Karpas-422 (cell line): ENCODE results near the gene MAP3K19. TPM values are rescaled to one million over a fixed set of nuclear protein-coding genes. Genes with fewer than 3 reads are reported as not detected.
"Not testable (repeated sequence)": the region's sequence is repeated elsewhere in the genome, so short reads cannot be mapped to it uniquely, and the experiment has no call there.

Experiments used
- DNase-seq: peaks from one replicate; pipeline ENCODE4 v3.0.0-alpha.2; 2015
- H2AFZ ChIP-seq: fragments of 200-600 bp; sonication (generic); 2 replicates; pipeline ENCODE4 v1.6.1; 2014; ENCODE audit warnings: antibody characterized with exemption, low read length, mixed read lengths
- H3K27ac ChIP-seq: fragments of 200-600 bp; sonication (generic); 2 replicates; pipeline ENCODE4 v1.5.1; 2014; ENCODE audit warnings: mild to moderate bottlenecking, low read length, moderate library complexity
- H3K27me3 ChIP-seq: fragments of 200-600 bp; sonication (generic); 2 replicates; pipeline ENCODE4 v1.6.1; 2014; ENCODE audit warnings: low read length, mixed read lengths
- H3K36me3 ChIP-seq: fragments of 200-600 bp; sonication (generic); 2 replicates; pipeline ENCODE4 v1.6.1; 2014; ENCODE audit warnings: low read length, mixed read lengths; ENCODE audit not compliant: insufficient read depth
- H3K4me1 ChIP-seq: fragments of 200-600 bp; sonication (generic); 2 replicates; pipeline ENCODE4 v1.6.1; 2014; ENCODE audit warnings: mild to moderate bottlenecking, low read length, mixed read lengths
- H3K4me2 ChIP-seq: fragments of 200-600 bp; sonication (generic); 2 replicates; pipeline ENCODE4 v1.6.1; 2014; ENCODE audit warnings: low read length, low read depth, mild to moderate bottlenecking; ENCODE audit not compliant: poor library complexity, severe bottlenecking
- H3K4me3 ChIP-seq: fragments of 200-600 bp; sonication (generic); 2 replicates; pipeline ENCODE4 v1.5.1; 2014; ENCODE audit warnings: mild to moderate bottlenecking, antibody characterized with exemption, low read length, mixed read lengths
- H3K79me2 ChIP-seq: fragments of 200-600 bp; sonication (generic); 2 replicates; pipeline ENCODE4 v1.6.1; 2014; ENCODE audit warnings: mild to moderate bottlenecking, low read length, mixed read lengths
- H3K9ac ChIP-seq: fragments of 200-600 bp; sonication (generic); 2 replicates; pipeline ENCODE4 v1.6.0; 2014; ENCODE audit warnings: low read length
- H3K9me2 ChIP-seq: fragments of 200-600 bp; sonication (generic), shearing (Covaris generic); replicated peaks from 2 replicates; pipeline ENCODE4 v1.6.0; 2014; ENCODE audit warnings: mild to moderate bottlenecking, low read length, moderate library complexity; ENCODE audit not compliant: insufficient read depth
- H3K9me3 ChIP-seq: fragments of 300-700, 200-600 bp; sonication (generic); 2 replicates; pipeline ENCODE4 v1.6.1; 2014; ENCODE audit warnings: low read length, mixed read lengths
- H4K20me1 ChIP-seq: fragments of 200-600 bp; sonication (generic); 2 replicates; pipeline ENCODE4 v1.6.1; 2014; ENCODE audit warnings: mild to moderate bottlenecking, antibody characterized with exemption, low read length, low read depth; ENCODE audit not compliant: insufficient read depth
- total RNA-seq: library from RNA; depleted of rRNA; stranded (reverse); fragments of >200 nt; shearing (Covaris generic); gene quantifications from 2 replicates; pipeline ENCODE4 v1.2.3, GENCODE V29; 2014; ENCODE audit warnings: low replicate concordance

The MAP3K19 gene
- total RNA-seq, 1 experiment from 2014 or later, result not detected

DNA sequence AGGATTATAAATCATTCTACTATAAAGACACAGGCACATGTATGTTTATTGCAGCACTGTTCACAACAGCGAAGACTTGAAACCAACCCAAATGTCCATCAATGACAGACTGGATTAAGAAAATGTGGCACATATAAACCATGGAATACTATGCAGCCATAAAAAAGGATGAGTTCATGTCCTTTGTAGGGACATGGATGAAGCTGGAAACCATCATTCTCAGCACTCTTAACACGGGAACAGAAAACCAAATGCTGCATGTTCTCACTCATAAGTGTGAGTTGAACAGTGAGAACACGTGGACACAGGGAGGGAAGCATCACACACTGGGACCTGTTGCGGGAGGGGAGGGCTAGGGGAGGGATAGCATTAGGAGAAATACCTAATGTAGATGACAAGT lies 42.4 kb upstream of the MAP3K19 start:
- H2AFZ ChIP-seq, H4K20me1 ChIP-seq, H3K4me1 ChIP-seq, H3K9me2 ChIP-seq, DNase-seq, H3K27me3 ChIP-seq, H3K4me3 ChIP-seq, H3K4me2 ChIP-seq, H3K27ac ChIP-seq, H3K9ac ChIP-seq, H3K9me3 ChIP-seq: not testable (repeated sequence)
- H3K36me3 ChIP-seq, result peaks cover 23% of the 10 kb centered on the region
- H3K79me2 ChIP-seq, result peaks cover 81% of the 10 kb centered on the region

DNA sequence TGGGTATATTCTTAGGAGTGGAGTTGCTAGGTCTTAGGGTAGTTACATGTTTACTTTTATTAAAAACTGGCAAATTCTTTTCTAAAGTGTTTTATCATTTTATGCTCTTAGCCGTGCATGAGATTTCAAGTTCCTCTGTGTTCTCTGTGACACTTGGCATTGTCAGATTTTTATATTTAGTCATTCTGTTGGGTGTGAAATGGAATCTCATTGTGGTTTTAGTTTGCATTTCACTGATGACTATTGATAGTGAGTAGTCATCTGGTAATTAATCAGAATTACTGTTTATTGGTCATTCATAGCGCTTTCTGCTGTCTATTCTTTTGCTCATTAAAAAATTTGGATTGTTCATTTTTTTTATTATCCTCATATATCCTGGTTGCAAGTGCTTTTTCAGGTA lies 39.0 kb upstream of the MAP3K19 start:
- Histone ChIP-seq H4K20me1 (no peaks in the 10 kb centered on the region), H3K4me1 (no peaks in the 10 kb centered on the region), H3K4me3 (no peak overlapping the region), H3K79me2 (peaks cover 85% of the 10 kb centered on the region), H3K27me3 (no peaks in the 10 kb centered on the region), H3K4me2 (no peak overlapping the region), H2AFZ (no peak overlapping the region), H3K9me2 (no peaks in the 10 kb centered on the region), H3K9ac (no peak overlapping the region), H3K9me3 (no peaks in the 10 kb centered on the region; the same call in 1 of the 2 replicates), H3K27ac (no peak overlapping the region), H3K36me3 (peaks cover 10% of the 10 kb centered on the region; the same call in 1 of the 2 replicates)
- no peak for DNase-seq

DNA sequence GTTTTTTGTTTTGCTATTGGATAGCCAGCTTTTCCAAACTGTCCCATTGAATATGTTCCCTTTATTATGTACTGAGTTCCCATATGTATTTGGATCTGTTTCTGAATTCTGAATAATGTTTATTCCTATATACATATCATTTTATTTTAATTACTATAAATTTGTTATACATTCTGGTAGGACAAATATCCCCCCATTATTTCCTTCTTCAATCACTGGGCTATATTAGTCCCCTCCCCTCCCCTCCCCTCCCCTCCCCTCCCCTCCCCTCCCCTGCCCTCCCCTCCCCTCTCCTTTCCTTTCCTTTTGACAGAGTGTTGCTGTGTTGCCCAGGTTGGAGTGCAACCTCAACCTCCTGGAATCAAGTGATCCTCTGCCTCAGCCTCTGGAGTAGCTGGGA lies 31.2 kb upstream of the MAP3K19 start:
- Histone ChIP-seq H3K4me2 (no peak overlapping the region), H3K9me2 (no peaks in the 10 kb centered on the region), H3K9ac (no peak overlapping the region), H3K4me3 (no peak overlapping the region), H2AFZ (no peak overlapping the region), H3K27me3 (no peaks in the 10 kb centered on the region), H3K4me1 (no peaks in the 10 kb centered on the region), H4K20me1 (no peaks in the 10 kb centered on the region), H3K9me3 (no peaks in the 10 kb centered on the region), H3K36me3 (peaks cover 27% of the 10 kb centered on the region), H3K79me2 (peaks cover 88% of the 10 kb centered on the region), H3K27ac (no peak overlapping the region)
- DNase-seq, result no peak

GRCh38 chr2:135076556-135076955 lies 29.3 kb upstream of the MAP3K19 start:
- Histone ChIP-seq H3K4me1 (no peaks in the 10 kb centered on the region), H2AFZ (no peak overlapping the region), H3K79me2 (peaks cover 94% of the 10 kb centered on the region), H3K9me2 (no peaks in the 10 kb centered on the region), H4K20me1 (no peaks in the 10 kb centered on the region), H3K36me3 (peaks cover 33% of the 10 kb centered on the region), H3K4me2 (no peak overlapping the region), H3K9me3 (peaks cover 10% of the 10 kb centered on the region), H3K27me3 (no peaks in the 10 kb centered on the region), H3K27ac (no peak overlapping the region), H3K9ac (no peak overlapping the region), H3K4me3 (no peak overlapping the region)
- DNase-seq, result no peak

- Histone ChIP-seq H3K27me3 (no peaks in the 10 kb centered on the region), H3K9me3 (peaks cover 18% of the 10 kb centered on the region), H3K4me1 (no peaks in the 10 kb centered on the region), H4K20me1 (no peaks in the 10 kb centered on the region), H3K9ac (no peak overlapping the region), H3K4me2 (no peak overlapping the region), H3K4me3 (no peak overlapping the region), H3K36me3 (peaks cover 44% of the 10 kb centered on the region), H3K9me2 (no peaks in the 10 kb centered on the region), H2AFZ (no peak overlapping the region), H3K27ac (no peak overlapping the region), H3K79me2 (peaks cover 97% of the 10 kb centered on the region)
- DNase-seq, result no peak
Measured at GRCh38 chr2:135074216-135074615, 27.0 kb upstream of the MAP3K19 start.

- no peak overlapping the region for H3K4me3 ChIP-seq
- H3K9ac ChIP-seq, result no peak overlapping the region
- H3K9me3 ChIP-seq, result peaks cover 18% of the 10 kb centered on the region
- no peak overlapping the region for H3K4me2 ChIP-seq
- H3K27ac ChIP-seq, result no peak overlapping the region
- no peaks in the 10 kb centered on the region for H4K20me1 ChIP-seq
- peak; percentile 56 for DNase-seq
- H3K9me2 ChIP-seq, result no peaks in the 10 kb centered on the region
- no peaks in the 10 kb centered on the region for H3K27me3 ChIP-seq
- no peak overlapping the region for H2AFZ ChIP-seq
- H3K79me2 ChIP-seq, result peaks cover 100% of the 10 kb centered on the region
- no peaks in the 10 kb centered on the region for H3K4me1 ChIP-seq
- peaks cover 57% of the 10 kb centered on the region for H3K36me3 ChIP-seq
Measured at GRCh38 chr2:135072125-135072997, 25.1 kb upstream of the MAP3K19 start.

GRCh38 chr2:135066710-135067109 lies 19.5 kb upstream of the MAP3K19 start:
- H3K9me2 ChIP-seq, result no peaks in the 10 kb centered on the region
- peaks cover 96% of the 10 kb centered on the region for H3K79me2 ChIP-seq
- H3K9me3 ChIP-seq, result peaks cover 18% of the 10 kb centered on the region
- no peaks in the 10 kb centered on the region for H3K27me3 ChIP-seq
- no peak overlapping the region for H3K4me2 ChIP-seq
- H3K9ac ChIP-seq, result no peak overlapping the region
- H3K27ac ChIP-seq, result no peak overlapping the region
- no peak for DNase-seq
- H4K20me1 ChIP-seq, result no peaks in the 10 kb centered on the region
- H3K4me1 ChIP-seq, result no peaks in the 10 kb centered on the region
- no peak overlapping the region for H3K4me3 ChIP-seq
- H2AFZ ChIP-seq, result no peak overlapping the region
- H3K36me3 ChIP-seq, result peaks cover 83% of the 10 kb centered on the region

DNA sequence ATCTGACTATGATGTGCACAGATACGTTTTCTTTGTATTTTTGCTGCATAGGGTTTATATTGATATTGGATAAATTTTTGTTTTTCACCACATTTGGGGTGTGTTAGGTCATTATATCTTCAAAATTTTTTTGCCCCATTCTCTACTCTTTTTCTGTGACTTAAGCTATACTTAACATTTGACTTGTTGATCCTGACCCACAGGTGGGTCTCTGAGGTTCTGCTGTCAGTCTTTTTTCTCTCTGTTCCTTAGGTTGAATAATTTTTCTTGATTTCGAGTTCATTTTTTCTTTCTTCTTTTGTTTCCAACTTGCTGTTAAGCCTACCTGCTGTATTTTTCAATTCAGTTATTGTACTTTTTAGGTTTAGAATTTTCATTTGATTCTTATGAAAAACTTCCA lies 16.9 kb upstream of the MAP3K19 start:
- peaks cover 9% of the 10 kb centered on the region; the same call in 1 of the 2 replicates for H3K9me3 ChIP-seq
- DNase-seq, result no peak
- peaks cover 94% of the 10 kb centered on the region for H3K79me2 ChIP-seq
- no peak overlapping the region for H3K27ac ChIP-seq
- no peaks in the 10 kb centered on the region for H3K9me2 ChIP-seq
- H4K20me1 ChIP-seq, result no peaks in the 10 kb centered on the region
- H3K9ac ChIP-seq, result no peak overlapping the region
- H3K27me3 ChIP-seq, result no peaks in the 10 kb centered on the region
- H2AFZ ChIP-seq, result no peak overlapping the region
- no peak overlapping the region for H3K4me2 ChIP-seq
- H3K4me1 ChIP-seq, result no peaks in the 10 kb centered on the region
- no peak overlapping the region for H3K4me3 ChIP-seq
- H3K36me3 ChIP-seq, result peaks cover 87% of the 10 kb centered on the region
